Activated CD8-positive, alpha-beta T cell treated with anti-CD3 and anti-CD28 coated beads, Interleukin-2, amount 10 ng/mL, durations not matched to agents 7 days and 5 days (primary cell): ENCODE measurements around the gene STS. TPM values are rescaled to one million over a fixed set of nuclear protein-coding genes. Genes with fewer than 3 reads are reported as not detected.

Source experiments
- ATAC-seq: fragments of 150-1000 bp; cut with Tn5 transposase; one replicate; pipeline ENCODE4 v1.10.0; 2021; ENCODE audit warnings: moderate library complexity
- CTCF ChIA-PET: fragments of 350-600 bp; sonication (Branson Sonifier 250); formaldehyde crosslinking; loops from one replicate; lab custom pipeline; 2021; ENCODE audit warnings: antibody characterized with exemption; lab: Charles Lee
- POLR2A ChIA-PET: fragments of 350-600 bp; sonication (Branson Sonifier 250); formaldehyde crosslinking; loops from one replicate; lab custom pipeline; 2021; ENCODE audit warnings: antibody characterized with exemption; lab: Charles Lee
- DNase-seq: peaks from one replicate; pipeline ENCODE4 v3.0.0-alpha.2; 2020
- H3K27ac Mint-ChIP-seq: one replicate; pipeline ENCODE4 v1.8.0; 2021; ENCODE audit warnings: mild to moderate bottlenecking, mixed read lengths
- H3K27me3 Mint-ChIP-seq: one replicate; pipeline ENCODE4 v1.8.0; 2021; ENCODE audit warnings: low read depth, mixed read lengths
- H3K36me3 Mint-ChIP-seq: one replicate; pipeline ENCODE4 v1.8.0; 2021; ENCODE audit warnings: low read depth, mixed read lengths
- H3K4me1 Mint-ChIP-seq: one replicate; pipeline ENCODE4 v1.8.0; 2021; ENCODE audit warnings: low read depth, mixed read lengths
- H3K4me3 Mint-ChIP-seq: one replicate; pipeline ENCODE4 v1.8.0; 2021; ENCODE audit warnings: mild to moderate bottlenecking, mixed read lengths
- H3K9me3 Mint-ChIP-seq: one replicate; pipeline ENCODE4 v1.8.0; 2022; ENCODE audit warnings: mixed read lengths; ENCODE audit not compliant: insufficient read depth
- total RNA-seq, 2 experiments: library from RNA; stranded (reverse); gene quantifications; one replicate each; pipeline ENCODE4 v1.2.3, GENCODE V29; 2021

The STS gene
- 1 to 10 TPM; 2.1 to 2.3 TPM for total RNA-seq

GRCh38 chrX:7147413-7147977, at the start of gene STS:
Gene STS, plus strand, starts transcription at chrX:7147712. Its CDS starts 105,488 bp downstream, at chrX:7253200.
- CTCF ChIA-PET, result interaction anchor here (0.7 kb wide), 1 partner anchor 80 kb away, joined by 5 read pairs; no protein-coding TSS in a partner anchor

GRCh38 chrX:7100022-7100421, 47.5 kb upstream of the STS start:
- no peak for ATAC-seq
- Mint-ChIP-seq H3K9me3 (no peaks in the 10 kb centered on the region), H3K4me1 (no peaks in the 10 kb centered on the region), H3K27me3 (no peaks in the 10 kb centered on the region), H3K36me3 (peaks cover 29% of the 10 kb centered on the region), H3K4me3 (no peak overlapping the region), H3K27ac (no peak overlapping the region)
- DNase-seq, result no peak
- CTCF ChIA-PET, result no interaction called here
- POLR2A ChIA-PET, result no interaction called here

More at GRCh38 chrX:7147413-7147977, at the start of gene STS:
- DNase-seq (peak; percentile 35), ATAC-seq (peak; percentile 53)
- H3K27ac Mint-ChIP-seq, result peak within 1 kb of the TSS; percentile 89
- peaks cover 20% of the 10 kb centered on the region for H3K4me1 Mint-ChIP-seq
- H3K4me3 Mint-ChIP-seq, result peak within 1 kb of the TSS; percentile 81
- no peaks in the 10 kb centered on the region for H3K27me3 Mint-ChIP-seq
- no peaks in the 10 kb centered on the region for H3K9me3 Mint-ChIP-seq
- POLR2A ChIA-PET, result no interaction called here
- no peaks in the 10 kb centered on the region for H3K36me3 Mint-ChIP-seq

- DNase-seq (no peak), ATAC-seq (no peak)
- ChIA-PET POLR2A (no interaction called here), CTCF (no interaction called here)
- no peak overlapping the region for H3K4me3 Mint-ChIP-seq
- H3K4me1 Mint-ChIP-seq, result no peaks in the 10 kb centered on the region
- peaks cover 29% of the 10 kb centered on the region for H3K36me3 Mint-ChIP-seq
- no peaks in the 10 kb centered on the region for H3K27me3 Mint-ChIP-seq
- H3K27ac Mint-ChIP-seq, result no peak overlapping the region
- no peaks in the 10 kb centered on the region for H3K9me3 Mint-ChIP-seq
These were observed 45.4 kb upstream of the STS start for GRCh38 chrX:7102119-7102518.

DNA sequence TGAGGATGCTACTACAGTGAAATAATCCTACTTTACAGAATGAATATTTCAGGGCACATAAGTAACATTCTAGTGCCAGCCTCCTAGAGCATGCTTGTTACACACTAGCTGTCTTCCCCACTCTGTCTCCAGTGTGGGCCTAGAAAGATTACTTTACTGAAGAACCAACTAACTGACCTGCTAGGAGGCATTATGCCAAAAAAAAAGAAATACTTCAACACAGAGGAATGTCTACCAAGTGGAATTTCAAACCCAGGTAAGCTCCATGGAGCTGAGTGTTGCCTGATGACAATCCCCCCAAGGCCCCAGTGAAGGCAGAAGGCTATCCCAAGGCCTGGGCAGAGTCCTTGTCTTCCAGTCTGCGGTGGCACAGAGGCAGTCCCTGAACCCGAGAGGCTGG, 40.9 kb upstream of the STS start:
- ATAC-seq (no peak), DNase-seq (no peak)
- H3K27me3 Mint-ChIP-seq, result no peaks in the 10 kb centered on the region
- ChIA-PET CTCF (no interaction called here), POLR2A (no interaction called here)
- no peak overlapping the region for H3K27ac Mint-ChIP-seq
- H3K4me1 Mint-ChIP-seq, result peaks cover 22% of the 10 kb centered on the region
- no peak overlapping the region for H3K4me3 Mint-ChIP-seq
- peaks cover 23% of the 10 kb centered on the region for H3K36me3 Mint-ChIP-seq
- no peaks in the 10 kb centered on the region for H3K9me3 Mint-ChIP-seq

DNA sequence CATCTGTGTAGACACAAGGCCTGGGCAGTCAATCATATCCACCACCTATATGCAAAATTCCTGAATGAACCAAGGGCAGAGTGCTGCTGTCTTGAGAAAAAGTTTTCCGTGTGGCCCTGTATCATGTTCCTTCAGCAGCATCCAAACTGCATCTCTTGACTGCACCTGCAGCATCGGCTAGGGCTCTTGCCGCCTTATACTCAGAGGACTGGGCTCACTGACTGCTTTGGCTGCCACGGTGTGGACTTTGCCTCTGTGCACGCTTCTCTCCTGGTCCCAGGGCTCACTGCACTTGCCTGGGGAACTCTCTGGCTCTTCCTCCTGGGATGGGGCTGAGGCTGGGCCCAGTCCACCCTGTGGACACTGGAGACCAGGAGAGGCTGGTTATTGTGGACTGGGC, 39.5 kb upstream of the STS start:
- ChIA-PET POLR2A (no interaction called here), CTCF (no interaction called here)
- DNase-seq, result no peak
- Mint-ChIP-seq H3K9me3 (no peaks in the 10 kb centered on the region), H3K27ac (no peak overlapping the region), H3K36me3 (peaks cover 23% of the 10 kb centered on the region), H3K4me1 (peaks cover 22% of the 10 kb centered on the region), H3K27me3 (no peaks in the 10 kb centered on the region), H3K4me3 (no peak overlapping the region)
- no peak for ATAC-seq

- CTCF ChIA-PET, result no interaction called here
- Mint-ChIP-seq H3K9me3 (no peaks in the 10 kb centered on the region), H3K4me3 (no peak overlapping the region), H3K27ac (peak overlapping the region; percentile 61), H3K4me1 (peaks cover 22% of the 10 kb centered on the region), H3K36me3 (peaks cover 21% of the 10 kb centered on the region), H3K27me3 (no peaks in the 10 kb centered on the region)
- POLR2A ChIA-PET, result no interaction called here
- DNase-seq (no peak), ATAC-seq (no peak)
These were observed 38.4 kb upstream of the STS start for GRCh38 chrX:7109049-7109531.

DNA sequence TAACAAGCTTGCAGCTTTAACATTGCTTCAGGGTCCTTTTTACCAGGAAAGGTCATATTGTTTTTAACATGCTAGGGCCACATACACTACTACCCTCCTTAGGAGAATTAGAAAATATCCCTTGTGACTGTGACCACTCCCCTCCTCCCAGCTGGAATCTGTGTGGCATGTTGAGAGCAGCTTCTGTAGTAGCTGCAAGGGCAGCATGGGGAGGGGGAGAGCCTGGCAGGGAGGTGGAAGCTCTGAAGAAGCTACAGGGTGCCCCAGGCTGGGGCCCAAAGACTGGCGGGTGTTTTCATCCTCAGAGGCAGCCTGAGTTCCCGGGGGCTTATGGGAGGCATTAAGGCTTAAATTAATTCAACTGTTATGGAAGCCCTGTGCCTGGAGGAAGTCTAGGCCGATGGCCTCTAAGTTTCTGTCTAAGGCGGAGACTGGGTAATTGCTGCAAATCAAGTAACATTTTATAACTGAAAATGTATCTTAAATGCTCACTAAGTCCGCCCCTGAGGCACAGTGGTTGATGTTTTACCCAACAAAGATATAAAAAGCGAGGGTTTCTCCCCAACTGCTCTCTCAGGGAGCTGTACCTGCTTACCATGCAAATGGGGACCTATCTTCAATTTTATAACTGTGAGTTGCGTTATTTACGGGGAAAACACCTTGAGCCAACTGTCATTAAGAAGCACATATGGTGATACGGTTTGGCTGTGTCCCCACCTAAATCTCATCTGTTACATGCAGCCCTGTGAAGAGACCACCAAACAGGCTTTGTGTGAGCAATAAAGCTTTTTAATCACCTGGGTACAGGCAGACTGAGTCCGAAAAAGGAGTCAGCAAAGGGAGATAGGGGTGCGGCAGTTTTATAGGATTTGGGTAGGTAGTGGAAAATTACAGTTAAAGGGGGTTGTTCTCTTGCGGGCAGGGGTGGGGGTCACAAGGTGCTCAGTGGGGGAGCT, 37.4 kb upstream of the STS start:
- peak overlapping the region; percentile 74 for H3K27ac Mint-ChIP-seq
- ChIA-PET POLR2A (interaction anchor here (0.7 kb wide), 1 partner anchor 306 kb away, joined by 3 read pairs; no protein-coding TSS in a partner anchor), CTCF (interaction anchor here (0.9 kb wide), 1 partner anchor 48 kb away, joined by 3 read pairs; no protein-coding TSS in a partner anchor)
- peaks cover 19% of the 10 kb centered on the region for H3K36me3 Mint-ChIP-seq
- H3K4me3 Mint-ChIP-seq, result no peak overlapping the region
- ATAC-seq (no peak), DNase-seq (no peak)
- no peaks in the 10 kb centered on the region for H3K9me3 Mint-ChIP-seq
- H3K27me3 Mint-ChIP-seq, result no peaks in the 10 kb centered on the region
- peaks cover 22% of the 10 kb centered on the region for H3K4me1 Mint-ChIP-seq

- H3K4me3 Mint-ChIP-seq, result no peak overlapping the region
These were observed 36.7 kb upstream of the STS start for GRCh38 chrX:7110821-7111276.

GRCh38 chrX:7111518-7111917, 36.0 kb upstream of the STS start:
- Mint-ChIP-seq H3K27ac (no peak overlapping the region), H3K27me3 (no peaks in the 10 kb centered on the region), H3K36me3 (peaks cover 20% of the 10 kb centered on the region), H3K4me1 (peaks cover 22% of the 10 kb centered on the region), H3K4me3 (no peak overlapping the region), H3K9me3 (no peaks in the 10 kb centered on the region)
- DNase-seq, result no peak
- ChIA-PET POLR2A (no interaction called here), CTCF (no interaction called here)
- ATAC-seq, result no peak

More at GRCh38 chrX:7110821-7111276, 36.7 kb upstream of the STS start:
- Mint-ChIP-seq H3K36me3 (peaks cover 19% of the 10 kb centered on the region), H3K4me1 (peaks cover 22% of the 10 kb centered on the region), H3K27me3 (no peaks in the 10 kb centered on the region), H3K27ac (peak overlapping the region; percentile 74), H3K9me3 (no peaks in the 10 kb centered on the region)
- ChIA-PET POLR2A (interaction anchor here (0.7 kb wide), 1 partner anchor 307 kb away, joined by 3 read pairs; no protein-coding TSS in a partner anchor), CTCF (interaction anchor here (0.9 kb wide), 1 partner anchor 48 kb away, joined by 3 read pairs; no protein-coding TSS in a partner anchor)
- DNase-seq (no peak), ATAC-seq (no peak)

DNA sequence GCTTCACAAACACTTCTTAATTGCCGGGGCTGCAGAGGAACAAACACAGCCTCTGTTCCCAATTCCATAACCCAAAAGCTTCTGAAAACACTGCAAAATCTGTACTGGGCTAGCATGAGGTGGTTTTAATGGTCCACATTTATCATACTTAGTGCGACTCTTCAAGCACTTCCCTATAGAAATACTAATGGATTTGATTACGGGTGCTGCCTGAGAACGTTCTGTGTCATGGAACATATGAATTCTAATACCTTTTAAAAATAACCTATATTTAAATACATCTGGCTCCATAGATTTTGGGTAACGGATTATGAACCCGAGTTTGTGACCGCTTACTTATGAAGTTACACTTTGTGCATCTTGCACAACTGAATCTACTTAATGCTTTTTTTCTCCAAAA, 35.4 kb upstream of the STS start:
- DNase-seq, result no peak
- H3K4me1 Mint-ChIP-seq, result peaks cover 24% of the 10 kb centered on the region
- no peak for ATAC-seq
- H3K9me3 Mint-ChIP-seq, result no peaks in the 10 kb centered on the region
- POLR2A ChIA-PET, result no interaction called here
- H3K36me3 Mint-ChIP-seq, result peaks cover 20% of the 10 kb centered on the region
- CTCF ChIA-PET, result no interaction called here
- H3K4me3 Mint-ChIP-seq, result no peak overlapping the region
- H3K27ac Mint-ChIP-seq, result no peak overlapping the region
- H3K27me3 Mint-ChIP-seq, result no peaks in the 10 kb centered on the region

- no peak overlapping the region for H3K27ac Mint-ChIP-seq
- no peaks in the 10 kb centered on the region for H3K9me3 Mint-ChIP-seq
- no peak for DNase-seq
These were observed 32.0 kb upstream of the STS start for GRCh38 chrX:7115557-7115956.

DNA sequence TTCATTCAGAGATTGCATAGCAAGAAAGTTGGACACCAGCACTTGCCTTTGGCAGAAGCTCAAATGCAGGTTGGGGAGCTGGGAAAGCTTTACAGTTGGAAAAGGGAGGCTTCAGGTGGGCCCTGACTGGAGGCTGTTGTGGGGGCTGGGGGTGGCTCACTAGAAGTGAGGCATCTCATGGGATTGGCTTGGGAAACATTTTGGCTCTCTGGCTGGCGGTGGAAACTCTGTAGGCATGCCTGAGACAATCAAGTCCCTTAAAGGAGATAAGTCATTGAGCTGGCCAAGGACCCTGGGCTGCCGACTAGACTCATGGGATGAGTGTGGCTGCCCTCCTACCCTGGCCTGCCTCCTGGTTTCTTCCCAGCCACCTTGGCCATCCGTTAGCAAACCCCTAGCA, 31.4 kb upstream of the STS start:
- no peaks in the 10 kb centered on the region for H3K27me3 Mint-ChIP-seq
- H3K27ac Mint-ChIP-seq, result no peak overlapping the region
- CTCF ChIA-PET, result no interaction called here
- H3K4me1 Mint-ChIP-seq, result peaks cover 20% of the 10 kb centered on the region
- ATAC-seq, result no peak
- no peak overlapping the region for H3K4me3 Mint-ChIP-seq
- POLR2A ChIA-PET, result no interaction called here
- H3K36me3 Mint-ChIP-seq, result peaks cover 18% of the 10 kb centered on the region
- no peak for DNase-seq
- H3K9me3 Mint-ChIP-seq, result no peaks in the 10 kb centered on the region

More at GRCh38 chrX:7115557-7115956, 32.0 kb upstream of the STS start:
- Mint-ChIP-seq H3K27me3 (no peaks in the 10 kb centered on the region), H3K4me1 (peaks cover 24% of the 10 kb centered on the region), H3K36me3 (peaks cover 21% of the 10 kb centered on the region), H3K4me3 (no peak overlapping the region)
- ATAC-seq, result no peak
- ChIA-PET CTCF (no interaction called here), POLR2A (no interaction called here)
